Liver (tissue), 3 donors: ENCODE measurements around the gene PDE12.

Source experiments
- JUND ChIP-seq, 2 donors: IDR thresholded peaks; 2 replicates each; pipeline ENCODE4 v1.6.1; 2016; ENCODE audit warnings: antibody characterized with exemption in 2 of 2
- TF ChIP-seq, protein P1 (sequence below): fragments of 150-350 bp; IDR thresholded peaks from 2 replicates; pipeline ENCODE4 v1.5.1; 2017; ENCODE audit warnings: improper control_type of control experiment, low read depth, low read length; ENCODE audit not compliant: missing input control
- donor health status: healthy.
- donor health status: healthy.

DNA sequence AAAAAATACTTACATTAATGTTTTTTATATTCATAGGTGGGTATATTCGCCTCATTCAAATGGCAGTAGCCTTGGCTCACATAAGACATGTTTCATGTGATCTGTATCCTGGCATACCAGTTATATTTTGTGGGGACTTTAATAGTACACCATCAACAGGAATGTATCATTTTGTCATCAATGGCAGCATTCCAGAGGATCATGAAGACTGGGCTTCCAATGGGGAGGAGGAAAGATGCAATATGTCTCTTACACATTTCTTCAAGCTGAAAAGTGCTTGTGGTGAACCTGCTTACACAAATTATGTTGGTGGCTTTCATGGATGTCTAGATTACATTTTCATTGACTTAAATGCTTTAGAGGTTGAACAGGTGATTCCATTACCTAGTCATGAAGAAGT is 3.5 kb downstream of the PDE12 start:
- TF ChIP-seq, protein P1, sequence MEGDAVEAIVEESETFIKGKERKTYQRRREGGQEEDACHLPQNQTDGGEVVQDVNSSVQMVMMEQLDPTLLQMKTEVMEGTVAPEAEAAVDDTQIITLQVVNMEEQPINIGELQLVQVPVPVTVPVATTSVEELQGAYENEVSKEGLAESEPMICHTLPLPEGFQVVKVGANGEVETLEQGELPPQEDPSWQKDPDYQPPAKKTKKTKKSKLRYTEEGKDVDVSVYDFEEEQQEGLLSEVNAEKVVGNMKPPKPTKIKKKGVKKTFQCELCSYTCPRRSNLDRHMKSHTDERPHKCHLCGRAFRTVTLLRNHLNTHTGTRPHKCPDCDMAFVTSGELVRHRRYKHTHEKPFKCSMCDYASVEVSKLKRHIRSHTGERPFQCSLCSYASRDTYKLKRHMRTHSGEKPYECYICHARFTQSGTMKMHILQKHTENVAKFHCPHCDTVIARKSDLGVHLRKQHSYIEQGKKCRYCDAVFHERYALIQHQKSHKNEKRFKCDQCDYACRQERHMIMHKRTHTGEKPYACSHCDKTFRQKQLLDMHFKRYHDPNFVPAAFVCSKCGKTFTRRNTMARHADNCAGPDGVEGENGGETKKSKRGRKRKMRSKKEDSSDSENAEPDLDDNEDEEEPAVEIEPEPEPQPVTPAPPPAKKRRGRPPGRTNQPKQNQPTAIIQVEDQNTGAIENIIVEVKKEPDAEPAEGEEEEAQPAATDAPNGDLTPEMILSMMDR, result no peak
- no peak for TF ChIP-seq JUND (IDR thresholded peaks at IDR 0.05)
